ENCODE measurements around the gene MCTP1.

MCTP1 gene

DNA sequence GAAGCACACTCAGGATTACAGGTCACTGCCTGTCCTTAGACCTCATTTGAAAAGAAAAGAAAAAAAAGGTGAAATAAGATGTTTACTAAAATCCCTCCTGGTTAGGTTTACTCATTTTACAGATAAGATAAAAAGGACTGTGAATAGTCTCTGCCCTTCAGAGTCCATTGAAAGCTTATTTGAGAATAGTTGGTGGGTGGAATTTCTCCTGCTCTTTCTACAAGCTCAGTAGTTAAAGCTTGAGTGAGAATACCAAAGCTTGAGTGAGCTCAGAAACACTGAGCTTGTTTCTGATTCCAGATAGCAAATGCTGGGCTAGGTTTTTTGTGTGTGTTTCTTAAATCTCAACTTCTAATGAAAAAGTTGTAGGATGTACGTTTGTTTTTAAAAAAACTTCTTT, 559.8 kb downstream of the MCTP1 start:
- no peak for DNase-seq (ENCODE audit: low read depth)
- H3K4me3 ChIP-seq (replicated peaks; ENCODE audit: low read depth, low read length), result no peak overlapping the region
- TF ChIP-seq, protein P1, sequence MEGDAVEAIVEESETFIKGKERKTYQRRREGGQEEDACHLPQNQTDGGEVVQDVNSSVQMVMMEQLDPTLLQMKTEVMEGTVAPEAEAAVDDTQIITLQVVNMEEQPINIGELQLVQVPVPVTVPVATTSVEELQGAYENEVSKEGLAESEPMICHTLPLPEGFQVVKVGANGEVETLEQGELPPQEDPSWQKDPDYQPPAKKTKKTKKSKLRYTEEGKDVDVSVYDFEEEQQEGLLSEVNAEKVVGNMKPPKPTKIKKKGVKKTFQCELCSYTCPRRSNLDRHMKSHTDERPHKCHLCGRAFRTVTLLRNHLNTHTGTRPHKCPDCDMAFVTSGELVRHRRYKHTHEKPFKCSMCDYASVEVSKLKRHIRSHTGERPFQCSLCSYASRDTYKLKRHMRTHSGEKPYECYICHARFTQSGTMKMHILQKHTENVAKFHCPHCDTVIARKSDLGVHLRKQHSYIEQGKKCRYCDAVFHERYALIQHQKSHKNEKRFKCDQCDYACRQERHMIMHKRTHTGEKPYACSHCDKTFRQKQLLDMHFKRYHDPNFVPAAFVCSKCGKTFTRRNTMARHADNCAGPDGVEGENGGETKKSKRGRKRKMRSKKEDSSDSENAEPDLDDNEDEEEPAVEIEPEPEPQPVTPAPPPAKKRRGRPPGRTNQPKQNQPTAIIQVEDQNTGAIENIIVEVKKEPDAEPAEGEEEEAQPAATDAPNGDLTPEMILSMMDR (IDR thresholded peaks at IDR 0.05; ENCODE audit: low read length, missing control alignments), result no peak

DNA sequence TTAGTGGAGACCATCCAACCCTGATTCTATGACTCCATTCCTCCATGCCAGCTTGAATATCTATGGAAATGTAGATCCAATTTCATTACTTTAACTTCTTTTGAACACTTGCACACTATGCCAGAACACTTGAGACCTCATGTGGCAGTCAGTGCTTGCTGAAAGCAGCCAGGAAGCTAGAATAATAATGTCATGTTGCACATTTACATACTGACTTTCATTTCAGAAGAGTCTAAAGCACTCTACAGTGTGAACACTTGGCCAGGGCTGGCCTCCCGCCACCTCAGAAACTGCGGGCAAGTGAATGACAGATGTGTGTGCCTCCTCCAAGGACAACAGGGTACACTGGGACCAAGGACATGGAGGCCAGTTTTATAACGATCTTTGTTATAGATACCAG, 569.1 kb downstream of the MCTP1 start:
- H3K4me3 ChIP-seq (replicated peaks; ENCODE audit: low read depth, low read length), result no peak overlapping the region
- TF ChIP-seq, protein P1 (IDR thresholded peaks at IDR 0.05; ENCODE audit: low read length, missing control alignments), result no peak
- no peak for DNase-seq (ENCODE audit: low read depth)

DNA sequence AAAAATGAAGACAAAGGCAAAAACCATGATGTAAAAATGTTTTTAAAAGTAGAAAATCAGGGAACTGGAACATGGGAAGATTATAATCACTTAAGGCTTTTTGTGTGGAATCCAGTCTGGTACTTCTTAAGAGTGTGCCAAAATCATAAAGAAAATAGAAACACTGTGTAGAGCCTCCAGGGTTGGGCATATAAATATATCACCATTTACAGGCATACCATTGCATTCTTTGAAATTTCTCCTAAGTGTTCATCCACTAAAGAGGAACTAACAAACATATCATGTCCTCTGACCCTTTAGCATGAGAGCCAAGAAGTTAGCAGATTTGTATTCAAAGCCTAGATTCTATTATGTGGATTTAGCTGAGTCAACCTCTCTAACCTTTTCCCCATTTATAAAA, 573.1 kb downstream of the MCTP1 start:
- no peak overlapping the region for H3K4me3 ChIP-seq (replicated peaks; ENCODE audit: low read depth, low read length)
- no peak for DNase-seq (ENCODE audit: low read depth)
- TF ChIP-seq, protein P1 (IDR thresholded peaks at IDR 0.05; ENCODE audit: low read length, missing control alignments), result no peak

DNA sequence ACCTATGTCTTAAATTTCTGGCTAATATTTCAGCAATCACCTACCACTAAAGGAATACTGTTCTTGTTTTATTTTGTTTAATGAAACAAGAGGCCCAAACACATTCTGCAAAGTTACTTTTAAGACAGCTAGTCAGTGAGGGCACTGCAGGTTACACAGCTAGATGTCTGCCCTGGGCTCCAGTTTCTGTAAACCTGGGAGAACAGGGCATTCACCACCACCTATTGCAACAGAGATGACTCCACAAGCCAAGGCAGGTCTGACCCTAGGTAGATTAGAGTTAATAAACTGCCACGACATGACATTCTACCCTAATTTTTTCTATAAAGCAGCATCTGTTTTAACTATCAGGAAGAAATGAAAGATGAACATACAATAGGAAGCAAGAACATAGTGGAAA, 575.6 kb downstream of the MCTP1 start:
- H3K4me3 ChIP-seq (replicated peaks; ENCODE audit: low read depth, low read length), result no peak overlapping the region
- no peak for DNase-seq (ENCODE audit: low read depth)
- TF ChIP-seq, protein P1 (IDR thresholded peaks at IDR 0.05; ENCODE audit: low read length, missing control alignments), result no peak

DNA sequence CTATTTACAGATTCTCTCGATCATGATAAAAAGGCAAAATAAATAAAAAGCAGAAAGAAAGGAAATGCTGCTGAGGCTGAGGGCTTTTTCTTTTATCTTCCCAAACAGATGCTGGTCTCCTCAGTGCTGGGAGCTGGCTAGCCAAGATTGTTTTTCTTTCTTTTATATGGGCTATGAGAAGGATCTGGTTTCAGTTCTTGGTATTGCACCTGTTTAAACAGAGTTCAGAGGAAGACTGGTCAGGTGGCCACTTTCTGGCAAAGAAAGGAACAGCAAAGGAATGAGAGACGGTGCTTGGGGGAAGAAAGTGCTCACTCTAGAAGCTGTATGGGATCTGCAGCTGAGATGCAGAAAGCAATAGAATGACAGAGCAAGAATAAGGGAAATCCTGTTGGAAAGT, 577.5 kb downstream of the MCTP1 start:
- TF ChIP-seq, protein P1 (IDR thresholded peaks at IDR 0.05; ENCODE audit: low read length, missing control alignments), result no peak
- DNase-seq (ENCODE audit: low read depth), result no peak
- no peak overlapping the region for H3K4me3 ChIP-seq (replicated peaks; ENCODE audit: low read depth, low read length)

DNA sequence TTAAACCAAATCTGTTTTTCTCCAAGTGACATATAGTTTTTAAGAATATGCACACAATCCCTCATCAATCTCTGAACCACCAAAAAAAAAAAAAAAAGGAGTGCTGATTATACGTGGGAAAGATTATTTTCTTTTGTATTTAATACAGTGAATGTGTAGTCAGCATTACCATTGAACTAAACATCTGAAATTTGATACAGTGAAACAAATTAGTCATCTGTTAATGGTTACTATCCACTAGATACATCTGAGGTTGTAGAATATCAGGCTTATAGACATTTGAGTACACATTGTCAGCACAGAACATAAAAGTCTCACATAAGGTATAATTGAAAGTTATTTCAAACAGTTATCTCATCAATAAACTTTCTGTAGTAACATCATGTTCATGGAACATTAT, 579.5 kb downstream of the MCTP1 start:
- H3K4me3 ChIP-seq (replicated peaks; ENCODE audit: low read depth, low read length), result no peak overlapping the region
- TF ChIP-seq, protein P1 (IDR thresholded peaks at IDR 0.05; ENCODE audit: low read length, missing control alignments), result no peak
- DNase-seq (ENCODE audit: low read depth), result no peak

DNA sequence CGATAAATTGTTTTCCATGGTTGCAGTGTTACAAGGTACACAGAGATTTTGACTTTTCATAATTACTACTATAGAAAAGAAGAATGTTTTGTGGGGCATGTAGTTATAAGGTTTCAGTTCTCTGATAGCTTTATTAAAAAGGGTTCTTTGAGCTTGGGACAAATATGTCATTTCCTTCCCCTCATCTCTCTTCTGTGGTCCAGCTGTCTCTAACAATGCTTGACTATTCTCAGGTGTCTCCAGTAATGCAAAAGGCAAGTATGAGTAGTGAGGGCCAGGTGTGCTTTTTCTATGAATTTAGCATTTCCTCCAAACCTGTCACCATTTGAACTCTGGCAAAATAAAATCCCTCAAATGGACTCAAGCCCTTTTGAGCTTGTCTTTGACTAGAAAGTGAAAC, 582.2 kb downstream of the MCTP1 start:
- TF ChIP-seq, protein P1 (IDR thresholded peaks at IDR 0.05; ENCODE audit: low read length, missing control alignments), result no peak
- H3K4me3 ChIP-seq (replicated peaks; ENCODE audit: low read depth, low read length), result no peak overlapping the region
- DNase-seq (ENCODE audit: low read depth), result no peak
